ENCODE measurements around the gene TMED1. TPM values are rescaled to one million over a fixed set of nuclear protein-coding genes. Genes with fewer than 3 reads are reported as not detected.
A peak's percentile ranks its signal among the peaks of the same experiment; 100 is the strongest.

The TMED1 gene
- total and polyA plus RNA-seq, 2 experiments from 2014 or later, result 29.7 to 37.2 TPM

DNA sequence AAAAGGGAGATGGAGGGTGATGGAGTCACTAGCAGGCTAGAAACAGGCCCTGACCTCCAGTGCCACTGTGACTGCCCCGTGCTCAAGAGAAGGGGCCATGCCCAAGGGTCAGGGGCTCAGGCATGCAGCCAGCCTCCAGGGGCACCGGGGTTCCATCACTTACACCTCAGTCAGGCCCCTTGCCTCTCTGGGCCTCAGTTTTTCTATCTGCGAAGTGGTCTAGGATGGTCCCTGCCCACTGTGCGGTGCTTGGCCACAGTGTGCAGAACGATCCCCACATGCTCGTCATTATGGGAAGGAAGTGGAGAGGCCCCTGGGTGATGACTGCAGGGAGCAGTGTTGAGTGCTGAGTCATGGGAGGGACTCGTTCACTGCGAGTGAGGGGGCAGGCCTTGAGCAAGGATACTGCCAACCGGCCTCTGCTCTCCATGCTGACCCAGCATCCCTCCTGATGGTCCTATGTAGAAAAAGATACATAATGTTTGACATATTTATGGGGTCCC, 23.1 kb downstream of the TMED1 start:
- Mint-ChIP-seq H3K4me1 (no peaks in the 10 kb centered on the region), H3K36me3 (ENCODE audit: low read depth) (peaks cover 26% of the 10 kb centered on the region), H3K9me3 (no peaks in the 10 kb centered on the region), H3K4me3 (no peak overlapping the region), H3K27me3 (ENCODE audit: insufficient read depth, low read depth, poor library complexity) (peaks cover 10% of the 10 kb centered on the region), H3K27ac (peak overlapping the region; percentile 76)
- Histone ChIP-seq H3K4me1 (ENCODE audit: insufficient read depth) (no peaks in the 10 kb centered on the region), H3K27ac (ENCODE audit: low read depth) (no peak overlapping the region), H3K9me2 (ENCODE audit: insufficient read depth) (no peaks in the 10 kb centered on the region), H2AFZ (no peak overlapping the region), H3K36me3 (ENCODE audit: insufficient read depth) (no peaks in the 10 kb centered on the region; the same call in 1 of the 2 replicates), H4K20me1 (replicated peaks; ENCODE audit: insufficient read depth) (no peaks in the 10 kb centered on the region), H3K79me2 (replicated peaks; ENCODE audit: insufficient read depth) (no peaks in the 10 kb centered on the region), H3K27me3 (ENCODE audit: insufficient read depth) (no peaks in the 10 kb centered on the region), H3K4me3 (no peak overlapping the region), H3F3A (replicated peaks; ENCODE audit: low read depth) (no peaks in the 10 kb centered on the region), H3K4me2 (no peak overlapping the region)
- no peak for ATAC-seq
- no peak for DNase-seq (ENCODE audit: low spot score)
- TF ChIP-seq ZNF462 (CRISPR knock-in tag; IDR thresholded peaks at IDR 0.05), result no peak

DNA sequence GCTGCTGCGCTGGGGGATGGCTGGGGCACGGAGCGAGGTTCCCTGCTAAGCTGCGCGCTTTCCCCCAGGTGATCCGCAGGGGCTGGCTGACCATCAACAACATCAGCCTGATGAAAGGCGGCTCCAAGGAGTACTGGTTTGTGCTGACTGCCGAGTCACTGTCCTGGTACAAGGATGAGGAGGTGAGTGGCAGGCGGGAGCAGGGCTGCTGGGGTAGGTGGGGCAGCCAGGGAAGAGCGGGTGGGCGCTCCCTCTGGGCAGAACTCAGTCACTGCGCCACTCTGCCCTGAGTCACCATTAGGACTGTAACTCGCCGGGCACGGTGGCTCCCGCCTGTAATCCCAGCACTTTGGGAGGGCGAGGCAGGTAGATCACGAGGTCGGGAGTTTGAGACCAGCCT, 23.8 kb downstream of the TMED1 start:
- H3K27me3 ChIP-seq (ENCODE audit: insufficient read depth), result no peaks in the 10 kb centered on the region
- H3K4me3 ChIP-seq, result no peak overlapping the region
- no peak overlapping the region for H3K4me3 Mint-ChIP-seq
- H3K36me3 Mint-ChIP-seq (ENCODE audit: low read depth), result peaks cover 26% of the 10 kb centered on the region
- H3K4me1 ChIP-seq (ENCODE audit: insufficient read depth), result no peaks in the 10 kb centered on the region
- H3K79me2 ChIP-seq (replicated peaks; ENCODE audit: insufficient read depth), result no peaks in the 10 kb centered on the region
- H2AFZ ChIP-seq, result no peak overlapping the region
- H3K4me2 ChIP-seq, result no peak overlapping the region
- H4K20me1 ChIP-seq (replicated peaks; ENCODE audit: insufficient read depth), result no peaks in the 10 kb centered on the region
- H3K9me2 ChIP-seq (ENCODE audit: insufficient read depth), result no peaks in the 10 kb centered on the region
- H3F3A ChIP-seq (replicated peaks; ENCODE audit: low read depth), result no peaks in the 10 kb centered on the region
- 0 out of 2 replicates have a peak overlapping the region, but pooled peaks have one; percentile 45 for H3K27ac ChIP-seq (ENCODE audit: low read depth)
- DNase-seq (ENCODE audit: low spot score) (peak; percentile 40), ATAC-seq (peak; percentile 64)
- no peak for TF ChIP-seq CREB1 (CRISPR knock-in tag; IDR thresholded peaks at IDR 0.05; ENCODE audit: low read depth)
- TF ChIP-seq ZNF462 (CRISPR knock-in tag; IDR thresholded peaks at IDR 0.05), result no peak
- peak overlapping the region; percentile 70; the same call in 1 of the 2 replicates for H3K27ac Mint-ChIP-seq
- H3K27me3 Mint-ChIP-seq (ENCODE audit: insufficient read depth, low read depth, poor library complexity), result peaks cover 13% of the 10 kb centered on the region
- no peaks in the 10 kb centered on the region for H3K9me3 Mint-ChIP-seq
- H3K4me1 Mint-ChIP-seq, result no peaks in the 10 kb centered on the region
- no peaks in the 10 kb centered on the region; the same call in 1 of the 2 replicates for H3K36me3 ChIP-seq (ENCODE audit: insufficient read depth)
